NCI-H524 treated with DMSO at 0.1 percent for 48 hours (cell line): ENCODE measurements around the gene ERC2.

Experiments
- DNase-seq: peaks from one replicate; lab custom pipeline; 2025; lab: John Stamatoyannopoulos, UW

The ERC2 gene

GRCh38 chr3:55619046-55619808 lies 849.0 kb downstream of the ERC2 start:
- DNase-seq, result no peak

- no peak for DNase-seq
Measured at GRCh38 chr3:55617385-55617784, 850.9 kb downstream of the ERC2 start.

- no peak for DNase-seq
Measured at GRCh38 chr3:55616803-55617202, 851.5 kb downstream of the ERC2 start.

GRCh38 chr3:55615694-55616295 lies 852.5 kb downstream of the ERC2 start:
- DNase-seq, result no peak

GRCh38 chr3:55615039-55615693 lies 853.1 kb downstream of the ERC2 start:
- no peak for DNase-seq

- no peak for DNase-seq
Measured at GRCh38 chr3:55611121-55611520, 857.1 kb downstream of the ERC2 start.

GRCh38 chr3:55609230-55609827 lies 858.9 kb downstream of the ERC2 start:
- no peak for DNase-seq

GRCh38 chr3:55608301-55608937 lies 859.8 kb downstream of the ERC2 start:
- DNase-seq, result no peak

- no peak for DNase-seq
Measured at GRCh38 chr3:55607844-55608243, 860.4 kb downstream of the ERC2 start.

- DNase-seq, result no peak
Measured at GRCh38 chr3:55607175-55607574, 861.1 kb downstream of the ERC2 start.

GRCh38 chr3:55605443-55606236 lies 862.6 kb downstream of the ERC2 start:
- no peak for DNase-seq

GRCh38 chr3:55604846-55605245 lies 863.4 kb downstream of the ERC2 start:
- no peak for DNase-seq

- DNase-seq, result no peak
Measured at GRCh38 chr3:55604402-55604801, 863.9 kb downstream of the ERC2 start.

- no peak for DNase-seq
Measured at GRCh38 chr3:55601366-55602080, 866.7 kb downstream of the ERC2 start.

GRCh38 chr3:55598224-55598623 lies 870.0 kb downstream of the ERC2 start:
- DNase-seq, result no peak

GRCh38 chr3:55597641-55598040 lies 870.6 kb downstream of the ERC2 start:
- no peak for DNase-seq

- no peak for DNase-seq
Measured at GRCh38 chr3:55596212-55596611, 872.1 kb downstream of the ERC2 start.

- DNase-seq, result no peak
Measured at GRCh38 chr3:55595420-55595819, 872.8 kb downstream of the ERC2 start.

- no peak for DNase-seq
Measured at GRCh38 chr3:55592572-55592971, 875.7 kb downstream of the ERC2 start.

- DNase-seq, result no peak
Measured at GRCh38 chr3:55591888-55592287, 876.4 kb downstream of the ERC2 start.
